GM19463 (cell line): ENCODE data around the gene CFAP100.

ENCODE experiments used
- ATAC-seq: cut with Tn5 transposase; IDR thresholded peaks from one replicate; pipeline ENCODE4 v1.9.1; 2021; ENCODE audit warnings: mild to moderate bottlenecking, moderate library complexity; ENCODE audit not compliant: unreplicated experiment

Gene CFAP100

DNA sequence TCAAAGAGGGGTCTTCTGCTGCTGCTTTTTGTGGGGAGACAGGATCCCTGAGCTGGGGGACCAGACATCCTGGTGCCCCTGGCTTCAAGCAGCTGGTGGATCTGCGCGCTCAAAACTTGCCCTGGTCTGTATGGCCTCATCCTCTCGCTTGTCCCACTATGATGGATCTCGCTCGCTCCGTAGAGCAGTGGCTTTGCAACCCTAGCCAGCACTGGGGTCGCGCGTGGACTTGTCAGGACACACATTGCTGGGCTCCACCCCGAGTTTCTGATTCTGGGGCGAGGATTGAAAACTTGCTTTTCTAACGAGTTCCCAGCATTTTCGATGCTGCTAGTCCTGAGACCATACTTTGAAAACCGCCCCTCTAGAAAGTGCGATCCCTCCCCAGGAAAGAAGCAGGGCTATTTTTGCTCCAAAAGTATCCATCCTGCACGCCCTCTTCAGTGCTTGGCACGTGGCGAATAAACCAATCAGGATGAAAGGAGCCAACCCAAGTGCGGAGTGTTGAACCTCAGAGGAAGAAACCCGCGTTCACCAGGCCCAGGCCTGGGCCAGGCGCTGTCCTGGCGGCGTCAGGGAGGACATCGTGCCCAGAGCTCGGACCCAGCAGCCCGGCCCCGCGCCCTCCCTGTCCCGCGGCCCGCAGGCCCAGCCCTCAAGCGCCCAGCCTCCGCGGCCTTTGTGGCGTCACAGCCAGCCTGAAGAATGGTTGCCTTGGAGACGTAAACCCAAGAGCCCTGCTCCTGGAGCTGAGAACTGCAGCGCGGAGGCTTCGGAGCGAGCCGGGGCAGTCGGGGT is at the start of gene CFAP100:
TSS of gene CFAP100 (plus strand) at position 731 of the 798 bp plus-strand sequence. CDS start 1,092 bp downstream, outside the sequence.
- ATAC-seq = no peak

DNA sequence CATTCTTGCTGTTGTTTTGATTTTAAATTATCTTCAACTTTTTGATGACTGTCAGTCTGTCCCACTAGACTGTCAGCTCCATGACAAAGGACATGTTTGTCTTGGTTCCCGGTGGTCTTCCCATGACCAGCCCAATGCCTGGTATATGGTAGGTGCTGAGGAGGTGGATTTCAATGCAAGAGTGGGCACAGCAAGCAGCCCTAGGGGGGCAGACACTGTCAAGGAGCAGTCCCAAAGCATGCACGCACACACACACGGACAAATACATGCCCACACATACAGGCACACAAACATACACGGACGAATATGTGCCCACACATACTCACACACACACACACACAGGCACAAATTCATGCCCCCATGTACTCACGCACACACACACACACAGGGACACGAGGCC is 49.5 kb upstream of the CFAP100 start:
- ATAC-seq = no peak

DNA sequence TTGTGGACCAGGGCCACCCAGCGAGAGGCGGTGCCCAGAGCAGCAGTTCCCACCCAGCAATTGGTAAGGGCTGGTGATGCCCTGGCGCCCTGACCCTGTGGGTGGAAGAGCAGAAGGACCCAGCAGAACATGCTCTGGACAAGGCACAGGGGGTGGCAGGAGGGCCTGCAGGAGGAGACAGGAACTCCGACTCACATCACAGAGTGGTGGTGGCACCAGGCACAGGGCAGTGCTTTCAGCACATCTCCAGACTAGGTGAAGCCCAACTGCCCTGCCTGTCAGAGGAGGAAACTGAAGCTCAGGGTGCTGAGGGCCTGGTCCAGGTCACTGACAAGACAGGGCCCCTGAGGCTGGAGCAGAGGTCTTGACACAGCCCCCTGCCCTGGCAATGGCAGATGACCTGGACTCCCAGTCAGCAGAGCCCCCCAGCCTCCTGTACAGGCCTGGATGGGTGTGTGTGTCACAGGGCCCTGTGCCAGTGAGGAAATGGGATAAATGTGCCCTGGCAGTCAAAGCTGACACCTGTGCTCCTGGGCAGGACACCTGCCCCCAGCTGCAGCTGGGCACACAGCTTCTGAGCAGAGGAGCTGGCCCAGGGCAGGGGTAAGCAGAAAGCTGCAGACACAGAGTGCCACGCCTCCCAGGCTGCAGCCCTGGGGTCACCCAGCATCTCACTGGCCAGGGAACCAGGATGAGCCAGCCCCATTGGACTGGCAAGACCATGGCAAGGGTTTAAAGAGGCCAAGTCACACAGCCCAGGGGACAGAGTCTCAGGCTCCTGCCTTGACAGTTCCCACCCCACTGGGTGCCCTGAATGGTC is 48.9 kb upstream of the CFAP100 start:
- no peak for ATAC-seq

DNA sequence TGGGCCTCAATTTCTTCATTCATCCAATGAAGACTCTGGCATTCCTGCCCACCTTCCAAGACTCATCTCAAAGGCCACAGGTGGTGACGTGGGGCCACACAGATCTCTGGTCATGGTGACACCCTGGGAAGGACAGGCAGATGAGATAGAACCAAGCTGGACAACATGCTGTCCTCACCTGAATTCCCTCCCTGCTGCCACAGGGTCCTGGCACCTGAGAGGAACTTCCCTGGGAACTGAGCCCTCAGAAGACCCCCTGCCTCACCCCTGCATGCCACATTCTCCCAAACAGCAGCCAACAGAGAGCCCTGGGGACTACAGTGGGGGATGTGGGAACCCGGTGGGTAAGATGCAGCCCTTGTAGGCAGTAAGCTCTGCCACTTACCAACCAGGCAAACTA is 48.2 kb upstream of the CFAP100 start:
- ATAC-seq = no peak

DNA sequence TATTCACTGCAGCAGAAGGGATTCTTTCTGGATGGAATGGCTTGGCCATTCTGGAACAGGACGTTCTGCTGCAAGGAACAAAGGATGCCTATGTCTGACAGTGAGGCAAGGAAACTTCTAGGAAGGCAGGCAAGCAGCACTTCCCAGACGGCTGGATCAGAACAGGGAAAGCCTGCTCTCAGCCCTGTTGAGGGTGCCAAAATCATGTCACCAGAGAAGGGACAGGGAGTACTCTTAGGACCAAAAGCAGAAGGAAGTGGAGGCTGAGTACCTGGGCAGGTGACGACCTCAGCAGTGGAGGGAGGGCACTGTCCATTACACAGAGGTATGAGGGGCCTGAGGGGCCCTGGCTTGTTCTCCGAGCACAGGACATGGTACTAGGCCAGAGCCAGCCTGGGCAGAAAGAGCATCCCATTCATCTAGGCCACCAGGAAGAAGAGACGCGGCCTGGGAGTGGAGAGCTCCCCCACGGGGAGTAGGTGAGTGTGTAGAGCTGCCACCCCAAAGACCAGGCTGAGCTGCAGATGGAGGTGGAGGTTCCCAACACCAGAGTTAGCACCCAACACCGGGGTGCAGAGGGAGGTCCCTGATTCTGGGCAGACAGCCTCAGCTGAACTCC is 47.1 kb upstream of the CFAP100 start:
- no peak for ATAC-seq

DNA sequence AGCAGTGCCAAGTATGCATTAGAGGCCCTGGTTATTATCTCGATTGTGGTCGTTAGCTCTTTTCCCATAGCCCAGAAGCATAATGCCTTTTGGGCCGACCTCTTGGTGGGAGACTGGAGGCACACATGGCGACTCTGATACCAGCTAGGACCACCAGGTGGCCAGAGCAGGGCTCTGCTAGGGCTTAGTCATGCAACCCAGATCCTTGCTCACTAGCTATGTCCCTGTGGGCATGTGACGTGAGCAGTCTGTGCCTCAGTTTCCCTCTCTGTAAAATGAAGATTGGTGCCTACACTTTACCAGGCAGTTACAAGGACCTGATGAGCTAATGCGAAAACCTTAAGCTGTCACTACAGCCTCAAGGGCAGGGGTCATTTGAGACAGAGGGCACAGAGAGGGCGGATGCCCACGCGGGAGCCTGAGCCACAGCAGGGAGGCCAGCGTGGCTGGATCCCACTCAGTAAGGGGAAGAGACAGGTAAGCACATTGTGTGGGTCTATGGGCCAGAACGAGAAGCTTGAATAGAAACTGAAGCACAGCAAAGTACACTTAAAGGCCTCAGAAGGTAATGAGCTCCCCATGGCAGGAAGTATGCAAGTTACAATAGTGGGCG is 46.3 kb upstream of the CFAP100 start:
- ATAC-seq = no peak

DNA sequence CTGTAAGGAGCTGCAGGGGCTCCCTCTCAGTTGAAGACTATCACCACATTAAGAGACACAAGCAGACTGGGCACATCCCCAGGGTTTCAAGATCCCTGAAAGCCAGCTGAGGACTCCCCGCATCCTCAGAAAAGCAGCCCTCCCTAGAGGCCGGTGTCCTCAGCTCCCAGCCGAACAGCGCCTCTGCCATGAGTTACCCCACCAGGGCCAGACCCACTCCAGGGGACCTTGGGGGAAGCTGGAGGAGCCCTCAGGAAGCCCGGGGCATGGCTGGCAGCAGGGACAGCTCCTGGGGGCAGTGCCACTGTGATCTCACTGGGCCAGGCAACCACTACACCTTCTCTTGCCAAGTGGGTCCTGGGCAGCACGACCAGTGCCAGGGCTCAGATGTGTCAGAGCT is 45.6 kb upstream of the CFAP100 start:
- ATAC-seq = no peak

DNA sequence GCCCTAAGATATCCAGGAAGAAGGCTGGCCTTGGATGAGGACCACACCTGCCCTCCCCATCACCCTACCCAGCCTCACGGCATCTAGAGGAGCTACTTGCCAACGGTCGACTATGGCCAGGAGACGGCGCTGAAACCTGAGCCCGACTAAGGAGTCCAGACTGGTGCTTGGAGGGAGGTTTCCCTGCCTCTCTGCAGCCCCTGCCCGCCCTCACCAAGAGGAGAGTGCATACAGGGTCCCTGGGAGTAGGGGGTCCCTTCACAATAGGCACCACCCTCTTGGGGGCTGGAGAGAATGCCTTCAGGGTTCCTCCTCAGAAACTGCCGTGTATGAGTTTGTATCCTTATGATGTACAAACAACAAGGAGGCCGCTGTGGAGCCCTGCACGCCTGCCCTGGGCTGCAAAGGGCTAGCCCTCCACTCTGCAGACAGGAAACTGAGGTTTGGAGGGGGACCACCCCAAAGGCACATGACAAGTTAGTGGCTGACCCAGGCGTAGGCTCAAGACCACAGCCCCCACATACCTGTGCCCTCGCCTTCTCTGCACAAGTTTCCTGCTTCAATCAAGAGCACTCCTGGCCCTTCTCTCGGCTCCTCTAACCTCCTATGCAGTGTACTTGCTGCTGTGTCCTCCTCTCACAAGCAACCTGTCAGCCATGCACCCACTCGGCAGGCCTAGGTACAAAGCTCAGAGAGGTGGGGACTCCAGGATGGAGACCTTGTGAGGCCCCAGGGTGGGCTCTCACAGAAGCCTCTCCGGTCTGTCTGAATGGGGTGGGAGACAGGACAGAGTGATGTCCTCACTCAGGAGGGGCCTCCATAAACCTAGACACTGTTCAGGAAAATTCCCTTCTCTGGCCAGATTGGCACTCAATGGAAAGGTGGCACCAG is 44.9 kb upstream of the CFAP100 start:
- ATAC-seq = no peak

DNA sequence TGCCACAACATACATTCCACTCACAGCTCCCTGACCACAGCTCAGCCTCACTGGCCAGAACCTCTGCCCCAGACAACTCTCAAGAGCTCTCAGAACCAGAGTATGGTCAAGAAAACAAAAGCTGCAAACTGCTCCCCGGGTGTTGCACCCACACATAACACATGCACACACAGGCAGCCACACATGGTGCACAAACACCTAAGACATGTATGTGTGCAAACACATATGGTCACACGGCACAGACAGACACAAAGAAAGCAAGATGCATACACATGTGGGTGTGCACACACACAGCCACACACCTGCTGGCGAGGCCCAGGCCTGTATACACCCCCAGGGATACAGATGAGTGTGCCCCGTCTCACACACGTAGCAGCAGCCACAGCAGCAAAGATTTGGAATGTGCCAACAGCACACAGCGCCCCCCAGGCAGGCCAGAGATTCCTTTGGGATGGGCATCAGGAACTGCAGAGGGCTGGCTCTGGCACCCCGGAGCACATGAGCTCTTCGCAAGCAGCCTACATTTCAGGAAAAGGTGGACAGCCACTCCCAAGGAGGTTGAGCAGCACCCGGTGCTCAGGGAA is 44.1 kb upstream of the CFAP100 start:
- ATAC-seq = no peak

DNA sequence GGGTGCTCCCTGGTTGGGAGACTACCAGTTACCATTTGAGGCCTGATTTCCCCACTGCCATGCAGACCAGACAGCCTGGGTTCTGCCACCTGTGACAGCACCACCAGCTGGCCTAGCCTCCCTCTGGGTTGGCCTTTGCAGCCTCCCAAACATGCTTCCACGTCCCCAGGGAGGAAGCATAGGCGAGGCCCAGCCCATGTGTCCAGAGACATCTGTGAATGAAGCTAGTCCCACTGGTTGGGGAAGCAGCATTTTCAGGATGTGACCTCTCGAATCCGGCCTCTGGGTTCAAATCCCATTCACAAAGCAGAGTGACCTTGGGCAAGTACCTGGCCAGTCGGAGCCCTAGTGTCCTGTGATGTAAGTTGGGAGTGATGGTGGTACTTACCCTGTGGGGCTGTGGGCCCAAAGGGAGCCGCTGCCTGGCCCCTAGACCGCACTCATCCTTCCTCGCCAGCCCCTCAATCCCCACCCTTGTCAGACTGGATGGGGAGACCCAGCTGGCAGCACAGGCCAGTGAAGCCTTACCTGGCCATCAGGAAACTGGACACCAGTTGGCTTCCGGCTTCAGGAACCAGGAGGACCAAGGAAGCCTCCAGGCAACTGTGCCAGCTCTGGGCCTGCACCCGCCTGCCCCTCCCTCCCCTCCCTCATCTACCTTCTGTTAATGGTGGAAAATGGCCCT is 43.5 kb upstream of the CFAP100 start:
- no peak for ATAC-seq

DNA sequence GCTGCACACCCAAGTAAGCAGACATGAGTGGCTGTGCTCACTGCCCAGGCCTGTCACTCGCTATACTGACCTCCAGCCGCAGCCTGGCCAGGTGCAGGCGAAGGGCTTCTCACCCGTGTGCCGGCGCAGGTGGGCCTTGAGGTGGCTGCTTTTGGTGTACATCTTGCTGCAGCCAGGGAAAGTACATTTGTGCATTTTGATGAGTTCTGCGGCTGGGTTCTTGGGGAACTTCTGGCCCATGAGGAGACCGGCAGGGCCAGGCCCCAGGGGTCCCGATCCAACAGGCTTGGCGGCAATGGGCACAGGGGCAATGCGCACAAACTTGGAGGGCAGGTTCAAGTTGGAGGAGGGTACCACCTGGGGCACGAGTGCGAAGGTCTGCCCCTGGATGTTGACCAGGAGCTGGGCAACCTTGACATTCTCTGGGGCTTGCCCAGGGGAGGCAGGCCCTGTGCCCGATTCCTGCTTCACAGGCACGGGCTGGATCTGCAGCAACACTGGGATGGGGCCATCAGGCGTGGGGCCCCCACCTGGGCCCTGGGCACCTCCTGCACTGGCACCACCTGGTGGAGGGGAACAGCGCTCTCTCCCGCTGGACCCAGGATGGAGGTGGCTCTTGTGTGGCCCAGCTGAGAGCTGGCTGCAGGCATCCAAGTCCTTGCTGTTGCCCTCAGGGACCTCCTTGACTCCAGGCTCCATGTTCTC is 42.8 kb upstream of the CFAP100 start:
- no peak for ATAC-seq

DNA sequence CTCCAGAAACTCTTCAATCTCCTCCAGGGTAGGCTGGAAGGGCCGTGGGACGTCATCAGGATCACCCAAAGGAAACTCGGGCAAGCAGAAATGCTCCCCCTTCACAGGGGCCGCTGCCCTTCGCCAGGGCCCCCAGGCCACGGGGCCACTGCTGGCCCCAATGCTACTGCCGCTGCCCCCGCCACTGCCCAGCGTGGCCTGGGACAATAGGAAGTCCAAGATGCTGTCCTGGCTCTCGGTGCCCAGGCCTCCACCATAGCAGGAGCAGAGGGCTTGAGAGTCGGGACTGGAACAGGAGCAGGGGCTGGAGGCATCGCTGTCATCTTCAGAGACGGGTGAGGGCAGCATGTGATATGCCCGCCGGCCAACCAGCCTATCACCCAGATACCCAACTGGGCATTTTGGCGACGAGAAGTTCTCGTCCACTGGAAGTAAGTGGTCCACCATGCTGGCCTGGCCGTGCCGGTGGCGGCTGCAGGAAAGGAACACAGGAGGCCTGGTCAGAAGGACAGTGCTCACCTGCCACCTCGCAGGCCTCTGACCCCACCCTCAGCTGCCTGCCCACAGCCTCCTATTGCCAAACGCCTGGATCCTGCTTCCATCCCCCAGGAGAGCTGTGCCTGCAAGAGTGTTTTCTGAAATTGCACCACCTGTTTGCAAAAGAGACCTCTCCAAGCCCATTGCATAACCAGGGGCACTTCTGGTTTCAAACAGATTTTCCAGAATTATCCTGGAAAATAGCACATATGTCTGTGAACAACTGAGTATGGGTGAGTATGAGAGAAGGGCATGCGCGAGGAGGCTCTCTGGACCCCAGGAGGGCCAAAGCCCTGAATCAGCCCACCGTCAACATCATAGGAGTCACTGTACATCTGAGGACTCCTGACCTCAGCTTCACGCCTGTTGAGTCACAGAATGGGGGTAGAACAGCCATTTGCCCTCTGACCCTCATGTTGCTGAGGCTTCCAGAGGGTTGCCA is 41.9 kb upstream of the CFAP100 start:
- no peak for ATAC-seq

DNA sequence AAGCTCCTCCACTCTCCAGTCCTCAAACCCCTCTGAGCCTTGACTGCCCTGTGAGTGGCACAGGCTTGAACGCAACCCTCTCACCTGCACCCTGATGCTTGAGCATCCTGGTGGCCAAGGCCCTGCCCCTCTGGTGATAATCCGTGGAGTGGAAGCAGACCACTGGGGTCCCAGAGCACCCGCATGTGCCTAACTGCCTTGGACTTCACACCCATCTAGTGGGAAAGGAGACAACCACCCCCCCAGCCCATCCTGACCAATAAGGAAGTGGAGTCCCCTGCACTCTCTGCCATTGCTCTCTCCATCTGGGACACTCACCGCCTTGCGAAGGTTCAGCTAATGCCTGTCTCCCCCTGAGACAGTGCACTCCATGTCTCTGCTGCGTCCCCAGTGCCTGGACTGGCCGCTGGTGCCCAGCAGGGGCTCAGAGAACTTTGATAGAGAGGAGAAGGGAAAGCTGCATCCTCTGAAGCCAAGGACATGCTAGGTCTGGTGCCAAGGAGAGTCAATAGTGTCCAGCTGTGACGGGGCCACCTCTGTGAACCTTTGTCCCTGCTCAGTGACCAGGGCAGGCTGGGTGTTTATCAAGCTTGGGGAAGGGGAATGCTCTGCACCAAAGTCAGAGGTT is 40.9 kb upstream of the CFAP100 start:
- no peak for ATAC-seq

DNA sequence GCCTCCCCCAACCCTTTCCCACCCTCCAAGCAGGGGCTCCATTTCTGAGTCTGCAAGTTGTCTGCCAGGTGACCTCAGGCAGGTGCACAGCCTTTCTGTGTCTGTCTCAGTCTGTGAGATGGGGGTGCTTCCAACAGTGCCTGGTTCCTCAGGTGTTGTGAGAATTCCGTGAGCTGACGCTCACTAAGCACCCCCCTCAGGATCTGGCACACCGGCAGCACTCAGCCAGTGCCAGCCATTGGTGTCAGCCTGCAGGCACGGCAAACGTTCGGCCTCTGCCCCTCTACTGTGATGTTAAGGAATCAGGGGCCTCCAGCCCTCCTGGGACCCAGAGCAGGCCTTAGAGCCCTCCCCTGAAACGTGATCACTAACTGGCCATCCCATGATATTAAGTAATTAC is 39.9 kb upstream of the CFAP100 start:
- no peak for ATAC-seq

DNA sequence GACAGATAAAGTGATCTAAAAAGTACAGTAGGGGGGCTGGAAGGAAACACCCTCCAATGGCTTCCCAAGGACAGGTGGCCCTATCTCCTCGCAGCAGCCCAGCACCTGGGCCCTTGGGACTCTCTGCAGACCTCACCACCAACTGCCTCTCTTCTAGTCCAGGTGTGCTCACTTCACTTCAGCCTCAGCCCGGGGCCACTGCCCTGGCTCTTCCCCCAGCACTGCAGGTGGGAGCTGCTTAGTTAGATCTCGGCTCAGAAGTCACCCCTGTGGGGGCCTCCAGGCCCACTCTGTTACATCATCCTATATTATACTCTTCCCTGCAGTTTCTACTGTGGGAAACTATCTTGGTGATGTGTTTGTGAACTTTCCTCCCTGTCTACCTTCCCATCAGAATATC is 39.5 kb upstream of the CFAP100 start:
- no peak for ATAC-seq

DNA sequence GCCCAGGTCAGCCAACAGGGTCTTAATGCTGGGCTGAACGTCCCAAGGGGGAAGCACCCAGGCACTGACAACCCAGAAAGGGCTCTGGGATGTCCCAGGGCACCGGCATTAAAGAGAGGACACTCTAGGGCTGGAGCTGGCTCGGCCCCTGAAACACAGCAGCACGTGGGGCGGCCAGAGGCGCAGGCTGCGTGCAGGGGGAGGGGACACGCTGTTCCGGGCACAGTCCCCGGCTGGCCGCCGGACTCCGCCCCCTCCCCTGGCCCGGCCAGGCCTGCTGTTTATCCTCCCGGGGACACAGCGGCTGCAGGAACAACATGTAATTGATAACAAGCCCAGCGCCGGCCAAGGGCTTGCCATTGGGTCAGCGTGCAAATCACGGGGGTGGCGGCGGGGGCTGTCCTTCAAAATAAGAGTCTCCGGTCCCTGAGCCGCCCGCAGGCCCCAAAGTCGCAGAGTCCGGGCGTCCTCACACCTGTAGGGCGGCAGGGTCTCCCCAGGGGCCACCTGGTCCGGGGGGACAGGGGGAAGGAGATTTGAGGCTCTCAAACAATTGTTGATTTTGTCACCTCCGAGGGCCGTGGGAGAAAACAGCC is 38.8 kb upstream of the CFAP100 start:
- no peak for ATAC-seq
